NCI-H1436 (cell line): ENCODE data around the gene TMEM63C.
"Not testable (repeated sequence)": the region's sequence is repeated elsewhere in the genome, so short reads cannot be mapped to it uniquely, and the experiment has no call there.

Source experiments
- DNase-seq: peaks from one replicate; lab custom pipeline; 2025; lab: John Stamatoyannopoulos, UW

TMEM63C gene

DNA sequence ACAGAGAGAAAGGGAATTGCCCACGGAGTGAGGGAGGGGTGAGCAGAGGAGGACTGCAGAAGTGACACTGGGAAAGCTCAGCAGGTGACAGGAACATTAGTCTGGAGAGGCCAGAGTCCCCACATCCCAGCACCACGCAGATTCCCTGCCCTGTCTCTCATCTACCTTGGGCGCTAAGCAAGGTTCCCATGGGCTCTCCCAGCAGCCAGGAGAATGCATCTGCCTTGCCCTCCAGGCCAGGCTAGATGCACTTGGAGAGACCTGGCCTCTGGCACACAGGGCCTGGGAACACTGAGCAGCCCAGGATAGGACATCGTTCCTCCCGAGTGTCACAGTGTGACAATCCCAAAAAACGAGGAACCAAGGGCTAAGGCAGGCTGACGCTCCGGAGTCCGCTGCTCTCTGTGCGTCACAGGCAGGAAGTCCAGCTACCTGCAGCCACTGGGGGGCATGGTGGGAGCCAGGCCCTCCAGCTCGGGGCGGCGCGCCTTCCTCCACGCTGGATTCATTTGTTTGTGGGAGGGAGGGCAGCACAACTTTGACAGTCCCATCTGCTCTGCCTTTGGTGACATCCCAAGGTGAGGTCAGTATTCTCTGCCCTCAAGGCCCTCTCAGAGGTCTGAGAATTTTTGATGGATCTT, 94.8 kb downstream of the TMEM63C start:
- DNase-seq: no peak

DNA sequence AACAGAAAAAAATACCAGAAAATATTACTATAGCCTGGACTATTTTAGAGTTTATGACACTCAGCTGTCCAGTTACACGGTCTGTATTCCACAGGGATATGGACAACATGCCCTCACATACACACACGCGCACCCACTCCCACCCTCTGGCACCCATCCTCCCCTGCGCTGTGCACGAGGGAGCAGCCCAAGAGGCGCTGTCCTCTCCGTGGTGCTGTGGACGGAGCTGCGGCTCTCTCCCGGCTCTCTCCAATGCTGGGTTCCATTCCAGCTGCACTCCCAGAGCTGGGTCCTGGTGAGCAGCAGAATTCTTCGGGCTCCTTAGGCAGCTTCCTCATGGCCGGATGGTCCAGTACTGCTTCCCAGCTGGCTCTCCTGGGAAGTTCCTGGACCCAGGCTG, 95.4 kb downstream of the TMEM63C start:
- DNase-seq: no peak

DNA sequence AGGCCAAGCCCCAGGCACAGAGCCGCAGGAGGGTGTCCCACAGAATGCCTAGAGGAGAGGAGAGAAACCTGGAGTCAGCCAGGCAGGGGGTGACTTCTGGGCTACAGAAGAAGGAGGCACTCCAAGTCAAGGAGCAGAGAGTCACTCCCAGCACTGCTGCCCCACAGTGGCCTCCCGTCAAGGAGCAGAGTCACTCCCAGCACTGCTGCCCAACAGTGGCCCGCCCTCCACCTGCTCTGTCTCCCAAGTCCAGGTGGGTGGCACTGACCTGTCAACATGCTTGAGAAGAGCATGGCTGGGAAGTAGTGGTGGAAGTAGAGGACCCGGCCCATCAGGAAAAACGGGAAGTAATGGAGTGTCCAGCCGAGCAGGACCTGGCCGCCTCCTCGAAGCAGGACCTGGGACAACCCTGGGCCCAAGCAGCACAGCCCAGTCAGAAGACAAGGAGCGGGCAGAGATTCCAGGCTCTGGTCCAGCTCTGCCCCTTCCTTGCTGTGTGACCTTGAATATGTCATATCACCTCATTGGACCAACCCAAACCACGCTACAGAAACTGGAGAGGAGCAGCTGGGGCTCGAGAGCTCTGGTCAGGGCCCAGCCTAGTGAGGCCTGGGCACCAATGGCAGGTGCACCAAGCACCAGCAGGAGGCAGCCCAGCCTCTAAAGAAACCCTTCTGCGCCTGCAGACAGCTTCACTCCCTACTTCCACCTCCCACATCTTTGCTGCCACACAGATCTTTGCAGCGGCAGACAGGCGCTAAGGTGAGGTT, 97.0 kb downstream of the TMEM63C start:
- no peak for DNase-seq

DNA sequence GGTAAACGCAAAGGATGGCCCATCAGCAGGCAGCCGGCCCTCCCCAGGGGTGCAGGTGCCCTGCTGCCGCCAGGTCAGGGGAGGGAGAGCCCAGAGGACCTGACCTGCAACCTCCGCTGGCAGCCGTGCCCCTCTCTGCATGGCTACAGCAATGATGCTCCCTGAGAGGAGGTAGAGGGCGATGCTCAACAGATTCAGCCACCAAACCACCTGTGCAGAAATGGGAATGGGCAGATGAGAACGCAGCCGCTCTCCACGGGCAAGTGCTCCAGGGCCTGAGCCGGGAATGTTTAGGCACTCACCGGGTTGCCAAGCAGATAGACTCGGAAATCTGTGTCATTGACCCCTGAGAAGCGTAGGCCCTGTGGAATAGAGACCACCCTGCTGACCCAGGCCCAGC, 98.1 kb downstream of the TMEM63C start:
- DNase-seq: no peak

DNA sequence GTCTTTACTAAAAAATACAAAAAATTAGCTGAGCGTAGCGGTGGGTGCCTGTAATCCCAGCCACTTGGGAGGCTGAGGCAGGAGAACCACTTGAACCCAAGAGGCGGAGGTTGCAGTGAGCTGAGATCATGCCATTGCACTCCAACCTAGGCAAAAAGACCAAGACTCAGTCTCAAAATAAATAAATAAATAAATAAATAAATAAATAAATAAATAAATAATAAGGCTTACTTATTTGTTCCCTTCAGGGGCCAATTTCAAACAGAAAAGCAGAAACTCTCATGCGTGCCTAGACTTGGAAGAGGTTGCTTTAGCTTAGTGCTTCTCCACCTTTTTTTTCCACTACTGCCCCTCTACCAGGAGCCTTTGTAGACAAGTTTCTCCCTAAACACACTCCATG, 99.3 kb downstream of the TMEM63C start:
- not testable (repeated sequence) for DNase-seq

DNA sequence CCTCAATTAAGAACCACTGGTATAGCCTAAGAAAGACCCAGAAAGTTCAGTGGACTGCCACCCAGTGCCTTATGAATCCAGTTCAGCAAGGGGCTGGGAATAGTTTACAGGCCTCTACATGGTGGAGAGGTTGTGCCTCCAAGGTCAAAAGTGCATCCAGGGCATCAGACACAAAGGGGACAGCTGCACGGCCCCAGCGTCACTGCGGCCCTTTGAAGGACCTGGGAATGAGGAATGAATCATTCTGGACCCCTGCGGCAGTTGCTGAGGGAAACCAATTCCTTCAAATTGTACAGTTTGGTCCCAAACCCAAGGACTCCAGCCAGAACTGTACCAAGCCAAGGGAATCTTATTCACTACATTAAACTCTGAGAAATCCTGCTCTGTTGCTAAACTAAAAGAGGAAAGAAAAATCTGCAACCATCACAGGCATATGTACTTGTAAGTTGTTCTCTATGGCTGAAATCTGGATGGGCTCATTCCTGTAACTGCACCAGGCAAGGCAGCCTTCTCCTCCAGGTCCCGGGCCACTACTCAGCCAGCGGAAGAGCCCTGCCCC, 100.3 kb downstream of the TMEM63C start:
- DNase-seq: no peak

DNA sequence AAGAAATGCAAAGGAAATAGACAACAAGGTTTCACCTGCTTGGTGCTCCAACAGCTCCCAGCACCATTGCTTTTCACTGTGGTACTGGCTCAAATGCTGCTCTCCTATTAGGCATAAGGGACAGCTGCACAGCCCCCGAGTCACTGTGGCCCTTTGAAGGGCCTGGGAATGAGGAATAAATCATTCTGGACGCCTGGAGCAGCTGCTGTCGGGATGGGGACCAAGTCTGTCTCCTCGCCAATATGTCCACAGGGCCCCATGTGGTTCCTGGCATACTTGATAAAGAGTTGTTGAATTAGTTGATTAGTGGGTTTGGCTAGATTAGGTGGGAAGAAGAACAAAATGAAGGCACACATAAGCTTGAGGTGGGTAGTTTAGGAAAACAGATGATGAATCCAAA, 102.5 kb downstream of the TMEM63C start:
- no peak for DNase-seq

DNA sequence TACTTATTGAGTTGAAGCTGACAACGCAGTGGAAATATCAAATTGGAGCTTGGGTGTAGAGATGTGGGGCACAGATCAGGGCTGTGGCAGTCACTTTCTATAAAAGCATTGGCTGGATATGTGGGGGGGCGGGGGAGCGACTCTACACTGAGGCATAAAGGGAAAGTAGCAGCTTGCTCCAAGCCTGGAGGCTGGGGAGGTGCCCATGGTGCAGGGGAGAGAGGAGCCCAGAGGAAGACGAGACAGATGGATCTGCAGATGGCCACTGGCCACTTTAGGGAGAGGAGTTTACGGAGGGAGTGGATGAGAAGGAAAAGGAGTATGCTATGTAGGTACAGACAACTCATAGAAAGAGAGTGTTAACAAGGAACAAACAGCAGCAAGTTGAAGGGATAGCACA, 102.9 kb downstream of the TMEM63C start:
- no peak for DNase-seq

DNA sequence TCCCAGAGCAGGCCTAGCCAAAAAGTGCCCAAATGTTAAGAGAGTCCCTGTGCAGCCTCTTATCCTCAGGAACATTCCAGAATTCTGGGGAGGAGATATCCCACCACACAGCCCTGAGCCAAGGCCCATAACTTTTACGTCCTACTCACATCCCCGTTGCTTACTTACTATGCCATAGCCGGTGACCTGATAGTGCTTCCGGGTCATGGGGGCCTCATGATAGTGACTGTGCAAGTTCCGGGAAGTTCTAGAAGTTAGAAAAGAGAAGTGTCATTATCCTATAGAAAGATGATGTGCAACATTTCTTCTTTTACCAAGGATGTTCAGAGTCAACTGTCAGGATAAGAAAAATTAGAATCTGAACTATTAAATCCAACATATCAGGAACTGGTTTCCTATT, 105.0 kb downstream of the TMEM63C start:
- no peak for DNase-seq

DNA sequence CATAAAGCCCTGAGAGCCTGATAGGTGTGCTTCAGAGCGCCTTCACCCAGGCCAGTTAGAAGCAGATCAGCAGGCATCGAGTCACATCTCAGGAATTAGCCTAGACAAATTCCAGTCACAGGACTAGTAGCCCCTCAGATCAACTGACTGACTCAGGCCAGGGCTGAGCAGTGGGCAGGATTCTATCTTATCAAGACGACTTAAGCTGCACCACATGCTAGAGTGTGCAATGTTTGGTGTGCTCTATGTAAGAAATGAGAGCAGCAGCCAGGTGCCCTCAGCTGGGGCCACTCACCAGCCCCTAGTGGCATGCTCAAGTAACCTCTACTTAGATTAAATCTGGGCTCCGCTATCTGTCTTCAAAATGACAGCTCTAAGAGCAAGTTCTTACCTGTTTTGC, 109.1 kb downstream of the TMEM63C start:
- no peak for DNase-seq

DNA sequence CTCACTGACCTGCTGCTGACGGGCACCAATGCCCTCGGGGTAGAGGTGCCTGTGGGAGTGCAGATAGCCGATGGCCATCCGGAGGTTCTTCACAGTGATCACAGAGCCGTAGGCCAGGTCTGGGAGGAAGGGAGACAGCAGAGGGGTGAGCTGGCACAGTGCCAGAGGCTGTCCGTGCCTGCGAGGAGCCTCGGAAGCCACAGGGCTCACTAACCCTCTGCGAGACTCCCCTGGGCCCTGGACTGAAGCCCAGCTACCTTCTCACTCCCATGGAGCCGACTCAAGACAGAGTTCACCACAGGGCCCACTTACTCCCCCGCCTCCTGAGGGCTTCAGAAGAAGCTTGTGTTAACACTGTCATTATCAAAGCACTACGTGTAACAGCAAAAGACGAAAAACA, 114.6 kb downstream of the TMEM63C start:
- no peak for DNase-seq

DNA sequence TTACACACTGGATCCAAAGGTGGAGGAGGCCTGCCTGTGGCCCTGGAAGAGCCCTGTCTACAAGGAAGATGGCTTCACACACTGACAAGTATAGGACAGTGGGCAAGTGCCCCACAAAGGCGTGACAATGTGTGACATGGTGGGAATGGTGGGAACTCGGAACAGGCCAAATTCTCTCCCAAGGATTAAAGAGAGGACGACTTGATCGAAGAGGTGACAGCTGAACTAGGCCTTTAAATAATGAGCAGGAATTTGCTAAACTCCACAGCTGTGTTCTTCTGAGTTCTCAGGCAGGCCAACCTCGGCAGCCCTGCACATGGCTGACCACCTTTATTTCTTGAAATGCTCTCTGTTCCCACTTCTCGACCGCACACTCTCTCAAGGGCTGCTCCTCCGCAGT, 115.3 kb downstream of the TMEM63C start:
- DNase-seq: no peak

DNA sequence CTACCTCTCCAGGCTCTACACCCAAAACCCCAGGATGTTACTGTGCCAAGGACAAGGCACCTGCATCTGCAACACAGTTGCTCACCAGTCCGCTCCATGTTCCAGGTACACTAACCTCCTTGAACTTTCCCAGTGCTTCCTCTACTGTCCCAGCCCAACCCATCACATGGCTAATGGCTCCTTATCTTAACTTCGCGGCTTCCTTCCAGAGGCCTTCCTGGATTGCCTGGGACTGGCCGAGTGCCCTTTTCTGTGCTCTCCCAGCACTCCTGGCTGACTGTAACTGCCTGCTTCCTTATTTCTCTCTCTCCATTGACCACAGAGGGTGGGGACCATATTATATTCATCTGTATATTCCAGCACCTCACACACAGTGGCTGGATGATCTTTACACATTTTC, 118.2 kb downstream of the TMEM63C start:
- DNase-seq: no peak

DNA sequence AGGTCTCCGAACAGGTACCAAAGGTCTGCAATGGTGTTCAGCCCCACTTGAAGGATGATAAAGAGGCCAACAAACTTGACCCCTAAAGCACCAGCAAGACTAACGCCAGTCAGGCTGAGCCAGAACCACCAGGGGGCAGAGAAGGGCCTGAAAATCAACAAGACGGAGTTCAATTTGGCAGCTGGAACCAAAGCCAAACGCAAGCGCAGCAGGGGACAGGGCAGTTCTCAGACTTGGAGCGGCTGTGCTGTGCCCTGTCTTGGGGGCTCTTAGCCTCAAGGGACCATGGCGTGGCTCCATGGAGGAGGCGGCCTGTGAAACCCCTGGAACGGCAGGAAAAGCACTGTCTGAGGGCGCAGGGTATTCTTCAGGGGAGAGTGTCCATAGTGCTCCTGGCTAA, 119.5 kb downstream of the TMEM63C start:
- peak; percentile 19 for DNase-seq

DNA sequence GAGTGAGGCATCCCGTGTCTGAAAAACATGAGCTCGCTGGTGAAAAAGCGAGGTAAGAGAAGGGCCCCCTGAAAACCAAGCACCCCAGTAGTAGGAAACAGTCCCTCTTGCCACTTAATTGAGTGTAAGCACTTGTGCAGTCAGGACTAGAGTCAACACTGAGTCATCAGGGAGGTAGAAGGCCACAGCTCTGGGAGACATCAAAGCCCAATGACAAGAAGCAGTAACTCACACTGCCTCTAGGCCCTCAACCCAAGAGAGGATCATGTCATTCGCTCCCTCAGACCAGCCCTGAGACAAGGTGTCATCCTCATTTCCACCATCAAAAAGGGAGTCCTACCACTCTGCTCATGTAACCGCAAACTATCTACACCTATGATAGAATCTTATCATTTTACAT, 121.3 kb downstream of the TMEM63C start:
- no peak for DNase-seq

DNA sequence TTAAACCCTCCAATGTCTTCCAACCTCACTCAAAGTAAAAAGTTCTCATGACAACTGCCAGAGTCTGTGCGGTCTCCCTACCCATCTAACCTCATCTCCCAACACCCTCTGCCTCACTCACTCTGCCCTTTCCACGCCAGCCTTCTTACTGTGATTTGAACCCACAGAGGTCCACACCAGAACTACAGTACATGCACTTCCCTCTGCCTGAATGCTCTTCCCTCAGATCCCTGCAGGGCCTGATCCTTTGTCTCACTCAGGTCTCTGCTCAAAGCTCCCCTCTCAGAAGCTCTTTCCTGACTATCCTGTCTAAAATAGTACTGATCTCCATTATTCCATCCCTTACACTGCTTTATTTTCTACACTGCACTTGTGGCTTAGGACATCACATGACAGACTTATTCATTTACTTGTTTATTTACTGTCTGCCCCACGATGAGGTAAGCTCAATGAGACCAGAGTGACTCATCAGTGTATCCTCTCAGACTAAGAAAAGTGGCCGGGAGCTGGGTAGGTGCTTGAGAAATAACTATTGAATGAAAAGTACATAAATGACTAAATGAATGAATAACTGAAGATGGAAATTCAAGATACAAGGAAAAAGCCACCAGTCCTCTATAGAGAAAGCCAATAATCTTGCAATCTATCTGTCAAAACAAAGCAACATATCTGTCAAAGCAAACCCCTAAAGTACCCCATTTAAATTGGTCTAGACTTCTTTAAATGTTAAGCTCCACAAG, 122.0 kb downstream of the TMEM63C start:
- DNase-seq: no peak

DNA sequence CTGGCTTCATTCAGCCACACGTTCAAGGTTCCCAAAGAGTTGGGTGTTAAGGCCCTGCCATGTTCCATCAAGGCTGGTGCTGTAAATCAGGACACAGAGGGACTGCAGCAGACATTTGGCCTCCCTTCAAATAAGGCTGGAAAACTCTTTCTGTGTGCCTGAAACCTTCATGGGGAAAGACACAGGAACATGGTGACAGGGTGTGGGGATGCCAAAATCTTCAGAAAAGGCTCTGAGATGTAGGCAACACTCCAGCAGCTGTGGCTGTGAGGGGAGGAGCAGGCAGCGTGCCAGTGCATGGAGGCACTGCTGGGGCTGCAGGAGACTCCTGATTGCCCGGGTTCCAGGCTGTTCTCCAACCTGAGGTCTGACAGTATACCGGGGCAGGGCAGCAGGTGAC, 124.1 kb downstream of the TMEM63C start:
- DNase-seq: no peak

DNA sequence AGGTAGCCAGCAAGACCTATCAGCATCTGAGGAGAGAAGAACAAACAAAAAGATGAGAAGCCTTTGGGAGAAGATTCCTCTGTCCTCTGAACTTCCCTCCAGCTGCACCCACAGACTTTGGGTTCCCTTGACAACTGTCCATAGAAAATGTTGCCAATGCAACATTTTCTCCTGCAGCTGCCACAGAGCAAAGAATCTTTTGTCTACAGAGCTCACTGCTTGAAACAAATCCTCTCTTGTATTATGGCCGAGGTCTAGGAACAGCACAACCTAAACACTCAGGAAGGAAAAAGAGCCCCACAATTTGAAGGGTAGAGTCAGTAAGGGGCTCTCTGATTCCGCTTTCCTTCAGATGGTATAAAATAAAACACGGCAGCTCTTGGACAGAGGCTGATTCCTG, 124.8 kb downstream of the TMEM63C start:
- no peak for DNase-seq

DNA sequence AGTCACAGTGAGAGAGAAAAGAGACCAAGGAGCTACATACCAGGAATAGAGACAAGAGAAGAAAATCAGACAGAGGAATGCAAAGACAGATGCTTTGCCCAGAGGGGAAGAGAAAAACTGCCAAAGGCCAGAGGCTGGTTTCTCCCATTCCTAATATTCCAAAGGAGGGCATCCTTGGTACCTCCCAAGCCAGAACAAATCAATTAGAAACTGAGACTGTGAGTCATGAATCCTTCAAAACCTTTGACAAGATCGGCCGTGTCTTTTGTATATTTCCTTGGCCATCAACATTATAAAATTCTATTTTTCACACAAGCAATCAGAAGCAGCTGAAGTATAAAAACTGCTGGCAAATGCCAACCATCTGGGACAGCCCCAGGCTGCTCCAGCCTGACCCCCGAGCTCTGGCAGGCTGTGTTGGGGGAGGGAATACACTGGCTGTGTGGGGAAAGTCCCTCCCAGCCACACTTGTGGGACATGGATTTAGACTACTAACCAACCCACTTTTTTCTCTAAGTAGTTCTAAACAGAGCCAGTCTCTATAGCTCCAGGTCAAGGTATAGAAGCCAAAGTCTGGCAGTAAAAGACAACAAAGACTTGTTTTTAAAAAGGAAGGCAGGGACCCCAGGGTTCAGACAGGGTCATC, 125.4 kb downstream of the TMEM63C start:
- DNase-seq: no peak
